Stimulated activated CD4-positive, alpha-beta T cell treated with anti-CD3 and anti-CD28 coated beads, Interleukin-15, amount 100 ng/mL, for 24 hours (primary cell): ENCODE data around the gene TMCO4.
A peak's percentile ranks its signal among the peaks of the same experiment; 100 is the strongest.
"Not testable (repeated sequence)": the region's sequence is repeated elsewhere in the genome, so short reads cannot be mapped to it uniquely, and the experiment has no call there.

Experiments
- DNase-seq: peaks from one replicate; pipeline ENCODE4 v3.0.0-alpha.2; 2020

TMCO4 gene

DNA sequence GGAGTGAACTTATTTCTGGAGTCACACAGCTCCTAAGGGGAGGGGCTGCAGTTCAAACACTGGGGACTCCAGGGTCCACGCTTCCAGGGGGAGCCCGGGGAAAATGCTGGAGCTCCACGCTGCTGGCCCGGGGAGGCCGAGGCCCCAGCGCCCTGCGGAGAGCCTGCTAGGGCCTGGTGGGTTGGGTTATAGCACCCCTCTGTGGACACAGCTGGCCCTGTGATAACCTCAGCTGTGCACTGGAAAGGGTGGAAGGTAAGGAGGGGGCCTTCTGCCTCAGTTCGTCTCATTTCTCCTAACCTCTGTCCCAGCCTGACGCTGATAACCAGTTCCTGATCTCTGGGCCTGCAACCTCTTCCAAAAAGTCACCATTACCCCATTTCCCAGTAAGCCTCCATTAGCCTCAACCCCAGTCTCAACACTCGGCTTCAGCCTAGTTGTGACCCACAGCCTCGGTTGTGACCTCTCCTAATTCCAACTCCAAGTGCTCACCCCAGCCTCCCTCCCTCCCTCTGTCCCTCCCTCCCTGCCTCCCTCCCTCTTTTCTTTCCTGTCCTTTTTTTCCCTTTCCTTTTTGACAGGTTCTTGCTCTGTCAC, 148.5 kb downstream of the TMCO4 start:
- DNase-seq = peak; percentile 66

DNA sequence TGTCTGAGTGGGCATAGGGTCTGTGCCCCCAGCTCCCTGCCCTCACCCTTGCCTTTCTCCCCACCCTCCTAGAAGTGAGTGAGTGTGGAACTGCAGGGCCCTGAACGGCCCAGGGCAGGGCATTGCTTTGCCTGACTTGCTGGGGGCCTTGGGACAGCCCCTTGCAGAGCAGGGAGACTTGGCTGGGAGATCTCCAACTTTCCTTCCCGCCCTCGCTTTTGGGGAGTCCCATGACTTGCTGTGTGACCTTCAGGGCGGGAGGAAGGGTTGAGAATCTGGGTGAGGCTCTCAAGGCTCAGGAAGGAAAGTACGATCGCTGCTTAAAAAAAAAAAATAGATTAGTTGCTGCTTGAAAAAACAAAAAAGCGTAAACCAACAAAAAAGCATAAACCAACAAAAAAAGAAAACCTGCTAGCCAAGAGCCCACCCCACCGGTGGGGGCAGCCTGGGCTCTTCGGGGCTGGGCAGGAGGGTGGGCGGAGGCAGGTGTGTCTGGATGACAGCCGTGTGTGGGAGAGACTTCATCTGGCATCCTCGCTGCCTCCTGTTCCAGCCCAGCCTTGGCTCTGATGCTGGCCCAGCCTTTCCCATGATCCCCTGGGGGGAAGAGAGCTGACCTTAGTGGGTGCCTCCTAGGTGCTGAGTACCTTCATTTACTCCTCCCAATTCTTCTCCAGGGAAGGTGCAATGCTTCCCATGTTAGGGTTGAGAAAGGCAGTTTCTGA, 149.1 kb downstream of the TMCO4 start:
- no peak for DNase-seq

DNA sequence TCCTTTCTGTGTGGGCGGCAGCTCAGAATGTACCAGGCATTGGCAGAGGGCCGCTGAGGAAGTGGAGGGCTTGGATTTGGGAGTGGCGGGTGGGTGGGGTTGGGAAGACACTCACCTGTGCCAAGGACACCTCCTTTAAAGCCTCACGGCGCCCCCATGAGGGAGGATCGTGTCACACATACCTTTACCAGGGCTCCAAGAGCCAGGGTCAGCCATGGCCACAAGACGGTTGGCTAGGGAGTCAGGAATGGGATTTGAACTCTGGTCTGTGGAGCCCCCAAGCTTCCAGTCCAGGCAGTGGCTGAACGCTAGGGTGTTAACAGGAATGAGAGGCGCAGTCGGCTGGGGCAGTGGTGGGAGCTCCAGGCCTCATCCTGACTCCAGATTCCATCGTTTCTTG, 151.0 kb downstream of the TMCO4 start:
- no peak for DNase-seq

- no peak for DNase-seq
Observed at GRCh38 chr1:19648239-19648638, 151.5 kb downstream of the TMCO4 start.

DNA sequence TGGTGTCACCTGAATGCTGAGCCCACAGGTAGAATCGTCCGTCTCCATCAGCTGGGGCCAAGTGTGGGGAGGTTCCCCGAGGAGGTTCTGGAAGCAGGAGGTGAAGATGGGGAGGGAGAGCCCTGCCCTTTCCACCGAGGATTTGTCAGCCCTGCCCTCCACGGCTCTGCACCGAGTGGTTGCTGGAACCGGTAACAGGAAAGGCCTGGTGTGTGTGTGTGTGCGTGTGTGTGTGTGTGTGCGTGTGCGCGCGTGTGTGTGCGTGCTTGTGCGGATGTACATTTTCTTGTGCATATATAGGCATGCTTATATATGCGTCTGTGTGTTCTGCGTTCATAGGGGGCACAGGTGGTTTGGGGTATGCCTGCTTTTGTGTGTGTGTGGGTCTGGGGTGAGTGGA, 152.1 kb downstream of the TMCO4 start:
- DNase-seq = no peak

DNA sequence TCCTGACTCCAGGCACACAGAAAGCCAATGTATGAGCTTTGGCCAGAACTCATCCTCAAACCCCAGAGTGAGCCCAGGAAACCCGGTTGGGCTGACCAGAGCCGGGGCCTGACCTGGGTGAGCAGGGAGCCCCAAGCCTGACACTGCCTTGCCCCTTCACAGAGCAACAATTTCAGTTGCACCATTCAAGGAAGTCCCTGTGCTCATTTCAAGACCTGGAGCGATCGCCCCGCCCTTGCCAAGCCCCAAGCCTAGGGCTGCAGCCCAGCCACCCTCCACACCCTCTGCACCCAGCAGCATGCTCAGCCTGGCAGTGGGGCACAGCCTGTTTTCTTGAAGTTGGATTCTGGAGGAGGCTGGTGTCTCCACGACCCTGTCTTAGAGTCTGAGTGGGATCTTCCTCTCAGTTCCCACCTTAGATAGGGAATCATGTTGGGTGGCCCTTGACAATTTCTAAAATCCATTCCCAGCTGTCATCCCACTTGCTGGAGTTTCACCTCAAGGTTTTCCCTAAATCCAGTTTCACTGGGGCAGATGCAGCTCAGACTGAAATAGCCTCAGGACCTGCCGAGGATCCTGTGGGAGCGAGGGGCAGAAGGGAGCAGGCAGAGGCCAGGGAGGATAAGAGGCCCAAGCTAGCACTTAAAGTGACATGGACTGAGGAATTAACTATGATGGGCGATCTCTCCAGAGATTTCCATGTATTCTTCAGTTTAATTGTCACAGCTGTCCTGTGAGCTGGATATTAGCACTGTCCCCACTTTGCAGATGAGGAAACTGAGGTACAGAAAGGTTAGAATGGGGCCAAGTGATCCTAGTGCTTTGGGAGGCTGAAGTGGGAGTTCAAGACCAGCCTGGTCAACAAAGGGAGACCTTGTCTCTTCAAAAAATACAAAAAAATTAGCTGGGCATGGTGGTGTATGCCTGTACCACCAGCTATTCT, 153.1 kb downstream of the TMCO4 start:
- peak; percentile 27 for DNase-seq

DNA sequence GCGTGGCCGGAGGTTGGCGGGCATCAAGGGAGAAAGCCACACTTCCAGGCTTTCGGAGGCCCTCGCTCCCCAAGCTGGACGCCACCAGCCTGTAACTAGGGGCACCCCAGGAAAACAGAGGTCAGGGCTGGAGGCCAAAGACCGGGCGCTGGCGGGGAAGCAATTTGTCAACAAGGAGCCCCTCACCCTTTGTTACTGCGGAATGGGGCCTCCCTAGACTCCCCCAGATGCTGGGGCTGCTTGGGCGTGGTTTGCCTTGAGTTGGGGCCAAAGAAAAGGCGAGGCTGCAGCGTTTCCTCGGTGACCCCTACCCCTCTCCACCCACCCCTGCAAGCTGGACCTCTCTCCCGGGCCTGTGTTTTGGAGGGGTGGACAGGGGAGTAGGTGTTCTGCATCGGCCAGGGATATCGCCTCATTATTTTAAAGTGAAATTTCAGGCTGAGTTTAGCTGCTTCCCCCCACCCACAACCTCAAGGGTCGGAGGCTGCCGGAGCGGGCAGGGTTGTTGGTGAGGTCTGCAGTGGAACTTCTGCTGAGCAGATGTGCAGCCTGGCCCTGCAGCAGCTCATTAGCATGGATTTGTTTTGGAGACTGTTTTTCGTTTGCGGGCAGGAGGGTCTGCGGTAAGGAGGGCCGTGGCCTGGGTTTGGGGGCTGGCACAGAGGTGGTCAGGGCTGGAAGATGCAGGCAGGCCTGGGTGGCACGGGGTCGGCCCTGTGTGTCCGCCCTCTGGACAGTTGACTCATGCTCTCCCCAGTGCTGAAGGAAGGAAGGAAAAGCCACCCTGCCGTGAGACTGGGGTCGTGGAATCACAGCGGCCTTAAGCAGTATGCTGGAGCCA, 154.1 kb downstream of the TMCO4 start:
- no peak for DNase-seq

DNA sequence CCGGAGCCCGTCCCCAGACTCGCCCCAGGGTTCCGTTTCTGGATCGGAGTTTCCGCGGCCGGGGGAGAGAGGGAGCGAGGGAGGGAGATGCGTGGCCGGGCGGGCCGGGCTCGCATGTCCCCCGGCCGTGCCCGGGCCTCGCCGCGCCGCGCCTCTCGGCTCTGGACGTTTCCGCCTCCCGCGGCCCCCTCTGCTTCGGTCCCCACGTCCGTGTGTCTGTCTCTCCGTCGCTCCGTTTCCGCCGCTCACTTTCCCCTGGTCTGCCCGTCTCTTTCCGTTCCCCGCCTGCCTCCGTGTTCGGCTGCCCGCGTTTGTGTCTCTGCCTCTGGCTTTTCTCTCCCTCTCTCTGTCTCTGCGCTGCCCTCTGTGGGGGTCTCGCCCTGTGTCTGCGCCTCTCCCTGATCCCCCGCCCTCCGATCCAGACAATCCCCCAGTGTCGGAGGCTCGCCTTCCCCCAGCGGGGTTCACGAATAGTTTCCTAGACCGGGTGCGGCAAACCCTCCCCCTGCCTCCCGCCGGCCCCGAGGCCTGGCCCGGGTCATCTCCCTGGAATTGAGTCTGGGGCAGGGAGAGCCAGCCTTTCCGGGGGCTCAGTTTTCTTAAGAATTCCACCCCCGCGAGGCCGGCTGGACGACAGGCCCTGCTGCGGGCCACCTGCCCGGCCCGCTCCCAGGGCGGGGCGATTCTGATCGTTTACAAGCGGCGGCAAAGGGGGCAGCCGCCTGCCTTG, 154.9 kb downstream of the TMCO4 start:
- DNase-seq = peak; percentile 72

DNA sequence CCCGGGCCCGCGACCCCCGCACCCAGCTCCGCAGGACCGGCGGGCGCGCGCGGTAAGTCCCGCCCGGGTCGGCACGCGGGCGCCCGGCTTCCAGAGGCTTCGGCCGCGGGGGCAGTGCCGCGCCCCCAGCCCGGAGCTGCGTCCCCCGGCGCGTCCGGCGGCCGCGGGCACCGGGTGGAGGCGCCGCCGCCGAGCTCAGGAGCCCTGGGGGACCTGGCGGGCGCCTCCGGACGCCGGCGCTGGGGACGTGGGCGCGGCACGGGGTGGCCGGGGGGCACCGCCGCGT, 155.4 kb downstream of the TMCO4 start:
- no peak for DNase-seq

DNA sequence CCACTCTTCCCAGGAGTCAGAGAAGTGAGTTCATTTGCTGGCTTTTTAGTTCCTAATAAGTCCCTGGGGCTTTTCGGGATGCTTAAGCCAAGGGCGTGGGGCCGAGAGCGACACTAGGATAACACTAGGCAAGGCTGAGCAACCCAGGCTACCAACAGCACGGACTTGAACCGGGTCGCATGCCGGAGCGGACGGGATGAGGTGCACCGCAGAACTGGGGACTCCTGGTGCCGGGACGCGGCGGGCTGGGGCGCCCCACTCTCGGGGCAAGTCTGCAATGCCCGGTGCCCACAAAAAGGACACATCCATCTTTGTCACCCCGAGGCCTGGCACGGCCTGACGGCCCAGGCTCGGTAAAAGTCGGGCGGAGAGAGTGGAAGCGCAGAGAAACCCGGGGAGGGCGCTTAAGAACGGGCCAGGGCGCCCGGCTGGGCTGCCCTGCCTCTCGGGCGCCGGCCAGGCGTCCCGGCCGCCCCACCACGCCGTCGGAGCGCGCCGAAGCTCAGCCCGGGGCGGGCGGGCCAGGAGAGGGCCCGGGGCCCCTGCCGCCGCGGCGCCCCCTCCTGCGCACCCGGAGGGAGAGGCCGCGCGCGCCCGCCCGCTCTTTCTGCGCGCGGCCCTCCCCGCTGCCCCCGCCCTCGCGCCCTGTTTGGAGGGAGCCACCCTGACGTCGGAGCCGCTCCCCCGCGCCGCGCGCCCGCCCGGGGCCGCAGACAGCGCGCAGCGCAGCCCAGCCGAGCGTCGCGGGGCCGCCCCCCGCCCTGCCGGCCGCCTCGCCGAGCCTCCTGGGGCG, 155.9 kb downstream of the TMCO4 start, which contains the start of gene NBL1:
NBL1 (plus strand) TSS at position 710 of the 793 bp plus-strand sequence. CDS start 10,720 bp downstream, outside the sequence.
- peak; percentile 78 for DNase-seq

GRCh38 chr1:19643121-19643520, 156.6 kb downstream of the TMCO4 start:
- DNase-seq = peak; percentile 22

- no peak for DNase-seq
Observed at GRCh38 chr1:19640363-19641316, 159.1 kb downstream of the TMCO4 start.

- no peak for DNase-seq
Observed at GRCh38 chr1:19639999-19640362, 159.7 kb downstream of the TMCO4 start.

DNA sequence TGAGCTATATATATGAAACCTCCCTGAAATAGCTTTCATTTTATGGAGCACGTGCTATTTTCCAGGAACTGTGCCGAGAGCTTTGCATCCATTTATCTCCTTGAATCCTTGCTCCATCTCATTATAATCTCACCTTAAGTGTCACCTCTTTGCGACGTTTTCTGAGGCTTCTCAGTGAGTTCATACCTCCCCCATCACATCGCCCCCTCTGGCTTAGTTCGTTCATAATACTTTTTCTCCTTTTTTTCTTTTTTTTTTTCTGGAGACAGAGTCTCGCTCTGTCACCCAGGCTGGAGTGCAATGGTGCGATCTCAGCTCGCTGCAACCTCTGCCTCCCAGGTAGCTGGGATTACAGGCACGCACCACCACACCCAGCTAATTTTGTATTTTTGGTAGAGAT, 160.5 kb downstream of the TMCO4 start:
- DNase-seq = not testable (repeated sequence)

DNA sequence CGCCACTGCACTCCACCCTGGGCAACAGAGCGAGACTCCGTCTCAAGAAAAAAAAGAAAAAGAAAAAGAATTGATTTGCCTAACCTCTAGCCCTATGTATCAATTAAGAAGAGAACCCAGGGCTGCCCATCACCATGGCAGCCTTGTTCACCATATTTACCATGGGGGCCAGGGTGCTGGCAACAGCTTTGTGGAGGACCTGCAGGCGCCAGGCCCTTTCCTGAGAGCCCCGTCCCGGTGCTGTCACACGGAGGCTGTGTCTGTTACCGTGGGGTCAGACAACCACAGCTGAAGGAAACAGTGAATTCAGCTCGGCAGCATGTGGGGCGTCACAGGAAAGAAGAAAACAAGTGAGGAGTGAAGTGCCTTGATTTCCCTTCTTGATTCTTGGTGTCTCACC, 162.1 kb downstream of the TMCO4 start:
- no peak for DNase-seq

GRCh38 chr1:19636749-19637148, 163.0 kb downstream of the TMCO4 start:
- DNase-seq = not testable (repeated sequence)

DNA sequence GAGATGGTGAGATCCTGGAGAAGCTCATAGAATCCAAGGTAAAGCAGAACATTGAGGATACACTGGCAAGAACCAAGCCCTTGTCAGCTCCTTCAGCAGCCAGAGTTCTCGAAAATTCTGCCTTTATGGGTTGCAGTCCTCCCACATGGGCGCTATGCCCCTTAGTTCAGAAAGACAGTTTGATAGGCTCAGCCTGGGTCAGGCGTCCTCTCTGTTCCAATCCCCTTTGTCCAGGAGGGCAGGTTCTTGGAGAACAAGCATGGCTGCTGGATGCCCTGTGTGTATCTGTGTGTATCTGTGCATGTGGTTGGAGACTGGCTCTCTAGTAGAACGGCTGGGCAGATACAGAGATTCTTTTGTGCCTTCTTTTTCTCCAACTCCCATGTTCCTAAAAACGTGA, 163.7 kb downstream of the TMCO4 start:
- DNase-seq = no peak

GRCh38 chr1:19635646-19636045, 164.1 kb downstream of the TMCO4 start:
- no peak for DNase-seq

- not testable (repeated sequence) for DNase-seq
Observed at GRCh38 chr1:19635064-19635463, 164.7 kb downstream of the TMCO4 start.

DNA sequence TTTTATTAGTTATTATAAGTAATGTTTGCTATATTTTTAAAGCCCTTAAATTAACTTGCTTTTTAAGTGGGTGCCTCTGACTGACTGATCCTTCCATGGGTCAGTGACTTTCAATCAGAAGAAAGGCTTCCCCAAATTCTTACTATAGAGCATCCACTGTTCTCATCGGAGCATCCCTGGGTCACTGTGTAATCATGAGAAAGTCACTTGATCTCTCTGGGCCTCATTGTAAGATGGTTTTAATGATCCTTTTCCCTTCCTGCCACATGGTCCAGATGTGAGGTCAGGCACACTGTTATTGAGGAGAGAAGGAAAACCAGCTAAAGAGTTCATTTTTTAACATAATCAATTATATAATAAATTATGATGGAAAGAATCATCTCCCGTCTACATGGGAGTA, 166.6 kb downstream of the TMCO4 start:
- no peak for DNase-seq
